Stimulated activated CD8-positive, alpha-beta memory T cell treated with anti-CD3 and anti-CD28 coated beads, Interleukin-12 subunit alpha, Interleukin-12 subunit beta, amount 100 ng/mL, for 24 hours (primary cell): ENCODE measurements around the gene STIP1.

Source experiments
- DNase-seq: peaks from one replicate; pipeline ENCODE4 v3.0.0-alpha.2; 2020; ENCODE audit errors: extremely low read depth

STIP1 gene

GRCh38 chr11:64198511-64198910 lies 12.5 kb downstream of the STIP1 start:
- DNase-seq: no peak

- no peak for DNase-seq
Measured at GRCh38 chr11:64201543-64201942, 15.6 kb downstream of the STIP1 start.

GRCh38 chr11:64202992-64203391 lies 17.0 kb downstream of the STIP1 start:
- DNase-seq: no peak

GRCh38 chr11:64203421-64204079 lies 17.6 kb downstream of the STIP1 start:
- DNase-seq: no peak

GRCh38 chr11:64204080-64204440 lies 18.1 kb downstream of the STIP1 start:
- DNase-seq: no peak

GRCh38 chr11:64204464-64204989 lies 18.6 kb downstream of the STIP1 start:
- DNase-seq: no peak

GRCh38 chr11:64206457-64207255 lies 20.7 kb downstream of the STIP1 start, which contains the start of gene FERMT3:
FERMT3 (plus strand) TSS chr11:64206721; CDS start chr11:64207365, 644 bp downstream.
- DNase-seq: peak; percentile 58

GRCh38 chr11:64207256-64208085 lies 21.5 kb downstream of the STIP1 start:
- peak; percentile 67 for DNase-seq

- no peak for DNase-seq
Measured at GRCh38 chr11:64208086-64208795, 22.3 kb downstream of the STIP1 start.

- DNase-seq: no peak
Measured at GRCh38 chr11:64208796-64209562, 23.0 kb downstream of the STIP1 start.

- DNase-seq: no peak
Measured at GRCh38 chr11:64209563-64209843, 23.5 kb downstream of the STIP1 start.

GRCh38 chr11:64210301-64211020 lies 24.5 kb downstream of the STIP1 start:
- no peak for DNase-seq

- no peak for DNase-seq
Measured at GRCh38 chr11:64211181-64211872, 25.4 kb downstream of the STIP1 start.

GRCh38 chr11:64216879-64217278 lies 30.9 kb downstream of the STIP1 start:
- DNase-seq: no peak

GRCh38 chr11:64218628-64219353 lies 32.8 kb downstream of the STIP1 start:
- DNase-seq: no peak

- no peak for DNase-seq
Measured at GRCh38 chr11:64219354-64219684, 33.3 kb downstream of the STIP1 start.

GRCh38 chr11:64219755-64220154 lies 33.8 kb downstream of the STIP1 start:
- no peak for DNase-seq

GRCh38 chr11:64220271-64220670 lies 34.3 kb downstream of the STIP1 start:
- DNase-seq: no peak

GRCh38 chr11:64220798-64221197 lies 34.8 kb downstream of the STIP1 start:
- DNase-seq: no peak
